Measurements from ENCODE around the gene NRSN2.

The NRSN2 gene

GRCh38 chr20:397432-398237 is 50.7 kb downstream of the NRSN2 start:
- DNase-seq (ENCODE audit: low read depth), result no peak

DNA sequence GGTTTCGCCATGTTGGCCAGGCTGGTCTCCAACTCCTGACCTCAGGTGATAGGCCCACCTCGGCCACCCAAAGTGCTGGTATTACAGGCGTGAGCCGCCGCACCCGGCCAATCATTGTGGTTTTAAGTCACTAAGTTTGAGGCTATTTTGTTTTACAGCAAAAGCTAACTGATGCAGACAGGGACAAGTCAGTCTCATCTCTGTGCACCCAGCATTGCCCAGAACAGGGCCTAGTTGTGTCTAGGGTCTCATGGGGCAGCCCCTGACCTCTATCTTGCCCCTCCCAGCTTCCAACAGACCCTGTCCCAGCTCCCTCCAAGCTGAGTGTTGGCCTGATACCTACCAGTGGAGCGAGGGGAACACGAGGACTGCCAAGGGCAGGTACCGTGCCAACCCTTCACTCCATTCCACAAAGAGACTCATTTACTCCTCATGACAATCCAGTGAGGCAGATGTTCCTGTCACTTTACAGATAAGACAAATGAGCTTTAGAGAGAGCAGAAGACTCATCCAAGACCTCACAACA is 52.3 kb downstream of the NRSN2 start:
- DNase-seq (ENCODE audit: low read depth), result no peak

GRCh38 chr20:400128-400453 is 53.2 kb downstream of the NRSN2 start:
- no peak for DNase-seq (ENCODE audit: low read depth)

GRCh38 chr20:400454-401275 is 53.8 kb downstream of the NRSN2 start:
- no peak for DNase-seq (ENCODE audit: low read depth)

DNA sequence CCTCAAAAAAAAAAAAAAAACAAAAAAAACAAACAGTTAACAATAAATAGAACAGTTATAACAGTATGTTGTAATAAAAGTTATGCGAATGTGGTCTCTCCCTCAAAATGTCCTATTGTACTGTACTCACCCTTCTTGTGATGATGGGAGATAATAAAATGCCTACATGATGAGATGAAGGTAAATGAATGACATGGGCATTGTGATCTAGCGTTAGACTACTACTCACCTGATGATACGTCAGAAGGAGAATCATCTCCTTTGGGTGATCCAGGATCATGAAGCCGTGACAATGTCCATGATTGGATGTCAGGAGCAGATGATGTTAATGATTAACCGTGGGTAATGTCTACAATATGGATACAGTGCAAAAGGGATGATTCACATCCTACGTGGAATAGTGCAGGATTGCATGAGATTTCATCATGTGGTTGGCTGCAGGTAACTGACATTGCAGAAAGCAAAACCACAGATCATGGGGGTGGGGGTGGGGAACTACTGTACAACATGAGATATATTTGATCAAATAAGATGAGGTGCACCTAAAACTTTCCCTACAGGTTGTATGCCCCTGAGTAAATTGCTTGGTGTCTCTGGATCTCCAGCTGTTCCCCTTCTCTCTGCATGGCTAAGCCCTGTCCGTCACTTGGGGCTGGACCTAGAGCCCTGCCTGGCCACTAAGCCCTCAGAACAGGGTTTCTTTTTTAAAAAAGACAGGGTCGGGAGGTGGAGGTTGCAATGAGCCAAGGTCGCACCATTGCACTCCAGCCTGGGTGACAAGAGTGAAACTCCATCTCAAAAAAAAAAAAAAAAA is 55.0 kb downstream of the NRSN2 start:
- no peak for DNase-seq (ENCODE audit: low read depth)

- DNase-seq (ENCODE audit: low read depth), result no peak
Measured at GRCh38 chr20:402496-402885, 55.6 kb downstream of the NRSN2 start.

GRCh38 chr20:402898-403581 is 56.1 kb downstream of the NRSN2 start:
- no peak for DNase-seq (ENCODE audit: low read depth)

DNA sequence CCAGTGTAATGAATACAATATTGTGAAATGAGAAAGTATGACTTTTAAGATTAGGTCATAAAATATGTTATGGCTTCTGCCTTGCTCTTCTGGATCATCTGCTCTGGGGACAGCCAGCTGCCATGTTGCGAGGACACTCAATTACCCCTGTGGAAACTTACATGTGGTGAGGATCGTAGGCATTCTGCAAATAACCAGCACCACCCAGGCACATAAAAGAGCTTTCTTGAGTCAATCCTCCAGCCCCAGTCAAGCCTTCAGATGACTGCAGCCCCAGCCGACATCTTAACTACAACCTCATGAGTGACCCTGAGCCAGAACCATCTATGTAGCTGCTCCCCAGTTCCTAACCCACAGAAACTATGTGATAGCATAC is 56.7 kb downstream of the NRSN2 start:
- no peak for DNase-seq (ENCODE audit: low read depth)

- DNase-seq (ENCODE audit: low read depth), result no peak
Measured at GRCh38 chr20:404088-404487, 57.2 kb downstream of the NRSN2 start.
